K562 (cell line): ENCODE results near the gene BICC1. TPM values are rescaled to one million over a fixed set of nuclear protein-coding genes. Genes with fewer than 3 reads are reported as not detected.

ENCODE experiments used
- ATAC-seq: fragments of 200-7000 bp; cut with Tn5 transposase; 3 replicates; pipeline ENCODE4 v1.9.1; 2020; ENCODE audit warnings: moderate library complexity
- BruUV-seq: library from RNA; stranded (reverse); fragments of 400-500 nt; replicated peaks from 2 replicates; lab custom pipeline; 2021; lab: Mats Ljungman, UMichigan
- CTCF ChIA-PET: fragments of 300-600 bp; formaldehyde crosslinking; extraction: SDS; loops from one replicate; lab custom pipeline; 2021; ENCODE audit warnings: low intra/inter-chr PET ratio; lab: Yijun Ruan, JAX
- POLR2A ChIA-PET: fragments of 300-600, 350-650 bp; sonication (Branson Sonifier 250); formaldehyde crosslinking; extraction: SDS; loops from one replicate; lab custom pipeline; 2021; ENCODE audit warnings: antibody characterized with exemption, inconsistent platforms; lab: Yijun Ruan, JAX
- DNase-seq, 4 experiments: peaks; one replicate each; pipeline versions ENCODE4 v3.0.0 to v3.0.0-alpha.2; 2011 to 2018; ENCODE audit warnings: low spot score in 3 of 4, mixed read lengths in 3 of 4; ENCODE audit errors: extremely low read depth in 1 of 4
- FAIRE-seq: peaks from 2 replicates; lab custom pipeline; 2011; peaks lifted over from hg19 to GRCh38; lab: Jason Lieb, UNC
- H2AFZ ChIP-seq: 2 replicates; pipeline ENCODE4 v1.6.0; 2011; ENCODE audit warnings: low read depth, low read length, control low read depth, inconsistent platforms
- H3K27ac ChIP-seq: fragments of 200-600 bp; 3 replicates; pipeline ENCODE4 v1.8.0; 2011; ENCODE audit warnings: low read depth, mild to moderate bottlenecking, control low read depth, inconsistent platforms, low read length, moderate library complexity, mixed read lengths; ENCODE audit errors: extremely low read depth
- H3K27me3 ChIP-seq, 2 experiments: fragments of 300-600 bp in 1 of 2; 2 replicates in 1 of 2; 3 replicates in 1 of 2; pipeline versions ENCODE4 v1.6.0 to v1.8.0; 2011; ENCODE audit warnings: inconsistent platforms in 2 of 2, low read length in 2 of 2, mild to moderate bottlenecking in 1 of 2, mixed read lengths in 1 of 2, moderate library complexity in 1 of 2; ENCODE audit not compliant: control insufficient read depth in 2 of 2, insufficient read depth in 2 of 2
- H3K36me3 ChIP-seq: fragments of 300-600 bp; 3 replicates; pipeline ENCODE4 v1.8.0; 2011; ENCODE audit warnings: mild to moderate bottlenecking, low read length, inconsistent platforms; ENCODE audit not compliant: control insufficient read depth, insufficient read depth
- H3K4me1 ChIP-seq, 2 experiments: fragments of 200-600 bp in 1 of 2; replicated peaks in 1 of 2; 2 replicates in 1 of 2; 3 replicates in 1 of 2; pipeline versions ENCODE4 v1.5.1 to v1.8.0; 2011; ENCODE audit warnings: inconsistent platforms in 2 of 2, low read length in 2 of 2, mild to moderate bottlenecking in 1 of 2, mixed read lengths in 1 of 2, moderate library complexity in 1 of 2; ENCODE audit not compliant: control insufficient read depth in 2 of 2, insufficient read depth in 2 of 2
- H3K4me2 ChIP-seq: 2 replicates; pipeline ENCODE4 v1.6.1; 2011; ENCODE audit warnings: low read length, control low read depth, inconsistent platforms, mixed read lengths; ENCODE audit not compliant: insufficient read depth
- H3K4me3 ChIP-seq: fragments of 200-600 bp; sonication (generic), shearing (Covaris generic); 2 replicates; pipeline ENCODE4 v1.5.1; 2016; ENCODE audit warnings: control low read depth, inconsistent platforms
- H3K79me2 ChIP-seq: fragments of 200-600 bp; 3 replicates; pipeline ENCODE4 v1.8.0; 2011; ENCODE audit warnings: low read length, inconsistent platforms; ENCODE audit not compliant: control insufficient read depth, insufficient read depth
- H3K9ac ChIP-seq, 2 experiments: 2 replicates each; pipeline versions ENCODE4 v1.6.0 to v1.6.1; 2011; ENCODE audit warnings: low read depth in 2 of 2, low read length in 2 of 2, control low read depth in 1 of 2, inconsistent platforms in 1 of 2, mild to moderate bottlenecking in 1 of 2, mixed read lengths in 1 of 2; ENCODE audit not compliant: insufficient read depth in 1 of 2
- H3K9me1 ChIP-seq: one replicate; pipeline ENCODE4 v1.6.0; 2011; ENCODE audit warnings: inconsistent platforms, mild to moderate bottlenecking, low read length, moderate library complexity; ENCODE audit not compliant: control insufficient read depth, insufficient read depth
- H3K9me3 ChIP-seq: replicated peaks from 2 replicates; pipeline ENCODE4 v1.5.1; 2011; ENCODE audit warnings: low read depth, low read length, inconsistent platforms; ENCODE audit not compliant: control insufficient read depth, insufficient read depth
- H4K20me1 ChIP-seq: replicated peaks from 2 replicates; pipeline ENCODE4 v1.6.1; 2011; ENCODE audit warnings: low read length, inconsistent platforms, mixed read lengths; ENCODE audit not compliant: control insufficient read depth, insufficient read depth
- CBX2 ChIP-seq: fragments of 200-600 bp; sonication (generic); IDR thresholded peaks from one replicate; pipeline ENCODE4 v1.6.1; 2012; ENCODE audit warnings: mild to moderate bottlenecking, low read length, inconsistent platforms; ENCODE audit not compliant: insufficient read depth, poor library complexity, severe bottlenecking
- NFYB ChIP-seq: IDR thresholded peaks from 2 replicates; pipeline ENCODE4 v1.6.1; 2011; ENCODE audit warnings: mild to moderate bottlenecking, moderate library complexity; ENCODE audit not compliant: insufficient read length; ENCODE audit errors: extremely low read depth
- PCBP1 ChIP-seq: fragments of 200-400 bp; formaldehyde crosslinking; IDR thresholded peaks from 2 replicates; pipeline ENCODE4 v1.6.1; 2018; ENCODE audit warnings: mild to moderate bottlenecking, low read depth, low read length; ENCODE audit not compliant: poor library complexity, severe bottlenecking
- RBM14 ChIP-seq: fragments of 200-400 bp; formaldehyde crosslinking; IDR thresholded peaks from 2 replicates; pipeline ENCODE4 v1.6.1; 2018; ENCODE audit warnings: low read depth, mild to moderate bottlenecking, low read length, moderate library complexity, borderline replicate concordance; ENCODE audit not compliant: insufficient read depth
- TSC22D4 ChIP-seq: fragments of 450-650 bp; IDR thresholded peaks from 2 replicates; pipeline ENCODE4 v1.6.1; 2016; ENCODE audit warnings: missing genetic modification characterization, missing biosample characterization, control low read depth
- ZBTB17 ChIP-seq: fragments of 450-650 bp; formaldehyde crosslinking; IDR thresholded peaks from 2 replicates; pipeline ENCODE4 v1.4.0; 2020; ENCODE audit warnings: mild to moderate bottlenecking
- ZNF57 ChIP-seq: fragments of 450-650 bp; formaldehyde crosslinking; IDR thresholded peaks from 2 replicates; pipeline ENCODE4 v1.4.0; 2020; ENCODE audit warnings: mild to moderate bottlenecking, moderate library complexity
- ZSCAN32 ChIP-seq: fragments of 450-650 bp; formaldehyde crosslinking; IDR thresholded peaks from 2 replicates; pipeline ENCODE4 v1.4.0; 2020; ENCODE audit warnings: mild to moderate bottlenecking, moderate library complexity
- in situ Hi-C: fragments of 300-500 bp; cut with MboI; formaldehyde crosslinking; loops from 4 replicates; pipeline ENCODE4 v1.15.0; 2018; ENCODE audit warnings: inconsistent platforms, mixed read lengths
- intact Hi-C: fragments of 100-400 bp; cut with micrococcal nuclease; formaldehyde crosslinking; loops from 2 replicates; pipeline ENCODE4 v1.14.2; 2022
- polyA plus RNA-seq, 8 experiments: library from polyadenylated mRNA; depleted of rRNA in 4 of 8; stranded (reverse) in 5 of 8; unstranded in 3 of 8; fragments of >200 nt; fragmentation: Nextera tagmentation in 2 of 8; fragmentation: Illumina TruSeq in 1 of 8; extraction: Ambion mirVana in 2 of 8; extraction: Trizol in 1 of 8; gene quantifications; 2 replicates each; pipeline versions ENCODE4 v1.2.1 to v1.2.3, GENCODE V29; 2011 to 2014; ENCODE audit warnings: inconsistent platforms in 1 of 8, missing spikeins in 1 of 8
- total RNA-seq, 7 experiments: library from RNA; depleted of rRNA in 6 of 7; stranded (reverse); fragments of >200 nt in 6 of 7; fragmentation: Illumina TruSeq in 2 of 7; extraction: Trizol in 2 of 7; gene quantifications; 2 replicates each; pipeline versions ENCODE4 v1.2.1 to v1.2.3, GENCODE V29; 2011 to 2021; ENCODE audit warnings: low replicate concordance in 1 of 7
- TF ChIP-seq, protein P1 (sequence below): fragments of 250-450 bp; sonication (Bioruptor Pico); IDR thresholded peaks from 2 replicates; pipeline ENCODE4 v1.8.0; 2022; ENCODE audit warnings: moderate library complexity, mild to moderate bottlenecking, inconsistent platforms

Gene BICC1
- total and polyA plus RNA-seq, 9 of the 15 experiments (the other 6 are each of a cell fraction or from before 2014, with no cell fraction given), result not detected

DNA sequence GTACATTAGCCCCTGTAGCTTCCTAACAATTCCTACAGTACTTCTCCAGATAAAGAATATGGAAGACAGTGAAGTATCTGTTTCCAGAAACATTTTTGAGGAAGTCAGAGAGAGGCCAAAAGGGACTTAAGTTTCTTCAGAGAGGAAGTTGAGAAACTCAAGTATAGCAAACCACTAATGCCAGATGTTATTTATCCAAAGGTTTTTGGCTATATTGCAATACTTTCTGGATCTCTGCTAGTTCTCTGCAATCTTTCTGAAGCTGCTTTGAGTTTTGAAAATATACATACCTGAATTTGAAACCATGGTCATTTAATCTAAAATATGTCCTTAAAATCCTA is 64.7 kb downstream of the BICC1 start:
- Histone ChIP-seq H3K9me1 (no peaks in the 10 kb centered on the region), H3K9ac (no peak overlapping the region), H3K9me3 (no peaks in the 10 kb centered on the region), H3K27me3 (no peaks in the 10 kb centered on the region), H3K4me3 (no peak overlapping the region), H3K36me3 (no peaks in the 10 kb centered on the region), H4K20me1 (no peaks in the 10 kb centered on the region), H3K4me2 (no peak overlapping the region), H2AFZ (no peak overlapping the region), H3K4me1 (no peaks in the 10 kb centered on the region), H3K79me2 (no peaks in the 10 kb centered on the region), H3K27ac (no peak overlapping the region)
- no TSS peak for BruUV-seq
- no peak for TF ChIP-seq TSC22D4 (tag)
- TF ChIP-seq PCBP1, result no peak
- TF ChIP-seq NFYB, result no peak
- no peak for TF ChIP-seq ZNF57
- TF ChIP-seq ZBTB17, result no peak
- TF ChIP-seq ZSCAN32 (CRISPR knock-in tag), result no peak
- TF ChIP-seq CBX2, result no peak
- TF ChIP-seq, protein P1, sequence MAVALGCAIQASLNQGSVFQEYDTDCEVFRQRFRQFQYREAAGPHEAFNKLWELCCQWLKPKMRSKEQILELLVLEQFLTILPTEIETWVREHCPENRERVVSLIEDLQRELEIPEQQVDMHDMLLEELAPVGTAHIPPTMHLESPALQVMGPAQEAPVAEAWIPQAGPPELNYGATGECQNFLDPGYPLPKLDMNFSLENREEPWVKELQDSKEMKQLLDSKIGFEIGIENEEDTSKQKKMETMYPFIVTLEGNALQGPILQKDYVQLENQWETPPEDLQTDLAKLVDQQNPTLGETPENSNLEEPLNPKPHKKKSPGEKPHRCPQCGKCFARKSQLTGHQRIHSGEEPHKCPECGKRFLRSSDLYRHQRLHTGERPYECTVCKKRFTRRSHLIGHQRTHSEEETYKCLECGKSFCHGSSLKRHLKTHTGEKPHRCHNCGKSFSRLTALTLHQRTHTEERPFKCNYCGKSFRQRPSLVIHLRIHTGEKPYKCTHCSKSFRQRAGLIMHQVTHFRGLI (CRISPR knock-in tag), result no peak
- TF ChIP-seq RBM14, result no peak
- intact Hi-C loops (no loop called here), in situ Hi-C loops (no loop called here)
- ChIA-PET POLR2A (no interaction called here), CTCF (no interaction called here)
- ATAC-seq, result no peak
- no peak for FAIRE-seq
- no peak for DNase-seq
